Bronchial epithelial cell (primary cell): ENCODE results near the gene PTK6. TPM values are rescaled to one million over a fixed set of nuclear protein-coding genes. Genes with fewer than 3 reads are reported as not detected.

Source experiments
- DNase-seq: peaks from one replicate; pipeline ENCODE4 v3.0.0-alpha.2; 2010; ENCODE audit warnings: low read depth
- FAIRE-seq: peaks from 2 replicates; lab custom pipeline; 2011; peaks lifted over from hg19 to GRCh38; lab: Jason Lieb, UNC
- H3K27me3 ChIP-seq: 2 replicates; pipeline ENCODE4 v1.5.1; 2011; ENCODE audit warnings: low read length; ENCODE audit not compliant: control insufficient read depth, insufficient read depth
- H3K36me3 ChIP-seq: 2 replicates; pipeline ENCODE4 v1.5.1; 2011; ENCODE audit warnings: low read length; ENCODE audit not compliant: control insufficient read depth, insufficient read depth
- H3K4me3 ChIP-seq: 2 replicates; pipeline ENCODE4 v1.5.1; 2011; ENCODE audit warnings: mild to moderate bottlenecking, low read depth, low read length, control low read depth
- total RNA-seq: library from RNA; depleted of rRNA; stranded (reverse); fragments of >200 nt; gene quantifications from 2 replicates; pipeline ENCODE4 v1.2.1, GENCODE V29; 2014
- TF ChIP-seq, protein P1 (sequence below): IDR thresholded peaks from 2 replicates; pipeline ENCODE4 v1.5.1; 2011; ENCODE audit warnings: mild to moderate bottlenecking, moderate library complexity, low read length, control low read depth, inconsistent platforms; ENCODE audit not compliant: insufficient read depth, severe bottlenecking

Gene PTK6
- total RNA-seq, 1 donor from 2014 or later = 59.5 TPM

DNA sequence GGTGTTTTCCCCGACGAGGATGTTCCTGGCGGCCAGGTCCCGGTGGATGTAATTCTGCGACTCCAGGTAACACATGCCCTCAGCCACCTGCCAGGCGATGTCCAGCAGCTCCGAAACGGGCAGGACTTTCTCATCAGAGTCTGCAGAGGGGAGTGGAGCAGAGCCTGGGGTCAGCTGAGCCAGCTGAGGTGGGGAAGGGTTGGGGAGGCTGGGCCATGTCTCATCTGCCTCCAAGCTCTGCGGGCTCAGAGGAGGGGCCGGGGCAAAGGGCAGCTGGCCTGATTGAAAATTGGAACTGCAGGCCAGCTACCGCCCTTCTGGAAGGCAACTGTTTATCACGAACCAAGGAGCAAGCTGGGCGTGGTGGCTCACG, 6.4 kb downstream of the PTK6 start:
- H3K27me3 ChIP-seq = no peaks in the 10 kb centered on the region
- DNase-seq (no peak), FAIRE-seq (no peak)
- H3K4me3 ChIP-seq = no peak overlapping the region
- peaks cover 1% of the 10 kb centered on the region for H3K36me3 ChIP-seq
- TF ChIP-seq, protein P1, sequence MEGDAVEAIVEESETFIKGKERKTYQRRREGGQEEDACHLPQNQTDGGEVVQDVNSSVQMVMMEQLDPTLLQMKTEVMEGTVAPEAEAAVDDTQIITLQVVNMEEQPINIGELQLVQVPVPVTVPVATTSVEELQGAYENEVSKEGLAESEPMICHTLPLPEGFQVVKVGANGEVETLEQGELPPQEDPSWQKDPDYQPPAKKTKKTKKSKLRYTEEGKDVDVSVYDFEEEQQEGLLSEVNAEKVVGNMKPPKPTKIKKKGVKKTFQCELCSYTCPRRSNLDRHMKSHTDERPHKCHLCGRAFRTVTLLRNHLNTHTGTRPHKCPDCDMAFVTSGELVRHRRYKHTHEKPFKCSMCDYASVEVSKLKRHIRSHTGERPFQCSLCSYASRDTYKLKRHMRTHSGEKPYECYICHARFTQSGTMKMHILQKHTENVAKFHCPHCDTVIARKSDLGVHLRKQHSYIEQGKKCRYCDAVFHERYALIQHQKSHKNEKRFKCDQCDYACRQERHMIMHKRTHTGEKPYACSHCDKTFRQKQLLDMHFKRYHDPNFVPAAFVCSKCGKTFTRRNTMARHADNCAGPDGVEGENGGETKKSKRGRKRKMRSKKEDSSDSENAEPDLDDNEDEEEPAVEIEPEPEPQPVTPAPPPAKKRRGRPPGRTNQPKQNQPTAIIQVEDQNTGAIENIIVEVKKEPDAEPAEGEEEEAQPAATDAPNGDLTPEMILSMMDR = no peak

DNA sequence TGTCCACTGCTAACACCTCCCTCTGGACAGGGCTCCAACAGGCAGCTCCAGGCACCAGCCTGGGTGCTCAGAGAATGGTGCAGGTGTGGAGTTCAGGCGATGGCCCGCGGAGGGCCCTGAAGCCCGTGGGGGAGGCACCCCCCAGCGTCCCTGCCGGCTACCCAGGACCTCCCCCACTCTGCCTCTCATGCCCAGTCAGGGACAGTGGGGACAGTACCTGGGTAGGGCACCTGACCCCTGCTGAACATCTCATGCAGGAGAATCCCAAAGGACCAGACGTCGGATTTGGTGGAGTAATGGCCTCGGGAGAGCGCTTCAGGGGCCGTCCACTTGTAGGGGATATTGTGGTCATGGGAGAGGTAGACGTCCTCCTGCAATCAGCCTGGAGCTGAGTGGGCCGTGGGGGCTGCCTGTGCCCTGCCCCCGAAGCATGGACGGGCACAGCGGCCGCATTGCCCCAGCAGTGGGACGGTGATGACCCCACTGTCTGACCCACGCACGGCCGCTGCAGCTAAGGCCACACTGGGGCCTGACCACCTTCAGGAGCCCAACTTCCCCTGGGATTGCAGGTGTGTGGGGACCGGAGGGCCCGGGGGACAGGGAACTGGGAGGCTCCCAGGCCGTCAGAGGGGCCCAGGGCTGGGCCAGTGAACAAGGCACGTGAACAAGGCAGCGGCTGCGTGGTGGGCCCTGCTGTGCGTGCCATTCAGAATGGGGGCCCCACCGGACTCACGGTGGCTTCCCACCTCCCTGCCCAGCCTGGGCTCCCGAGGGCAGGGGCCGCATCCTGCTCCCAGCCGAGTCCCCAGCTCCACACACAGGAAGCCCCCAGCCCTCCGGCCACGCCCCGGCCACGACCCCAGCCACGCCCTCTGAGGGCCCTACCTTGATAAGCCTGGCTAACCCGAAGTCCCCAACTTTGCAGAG, 7.1 kb downstream of the PTK6 start:
- Histone ChIP-seq H3K4me3 (no peak overlapping the region), H3K27me3 (no peaks in the 10 kb centered on the region), H3K36me3 (peaks cover 1% of the 10 kb centered on the region)
- DNase-seq (no peak), FAIRE-seq (no peak)
- TF ChIP-seq, protein P1 = no peak

DNA sequence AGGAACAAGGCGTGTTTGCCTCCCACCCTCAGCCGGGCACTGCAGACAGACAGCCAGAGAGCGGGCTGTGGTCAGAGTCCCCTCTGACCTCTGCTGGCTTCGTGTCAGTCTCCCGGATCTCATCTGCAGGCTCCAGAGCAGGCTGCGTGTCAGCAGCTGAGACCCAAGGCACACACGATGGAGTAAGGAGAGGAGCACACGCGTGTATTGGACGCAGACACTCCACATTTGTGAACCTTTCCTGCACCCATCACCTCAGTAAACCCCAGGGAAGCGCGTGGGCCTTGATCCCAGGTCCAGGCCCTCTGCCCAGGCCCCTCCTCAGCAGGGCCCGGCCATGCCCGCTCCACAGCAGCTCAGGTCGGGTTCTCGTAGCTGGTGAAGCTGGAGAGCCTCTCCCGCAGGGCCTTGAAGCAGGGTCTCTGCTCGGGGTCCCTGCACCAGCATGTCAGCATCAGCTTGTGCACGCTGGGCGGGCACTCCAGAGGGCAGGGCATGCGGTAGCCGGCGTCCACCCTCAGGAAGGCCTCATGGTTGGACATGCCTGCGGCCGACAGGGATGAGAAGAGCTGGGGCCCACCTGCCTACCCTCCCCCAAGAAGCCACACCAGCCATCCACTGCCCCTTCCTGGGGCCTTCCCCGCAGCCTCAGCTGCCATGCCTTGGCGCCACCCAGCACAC, 7.9 kb downstream of the PTK6 start:
- Histone ChIP-seq H3K36me3 (no peaks in the 10 kb centered on the region), H3K4me3 (no peak overlapping the region), H3K27me3 (no peaks in the 10 kb centered on the region)
- TF ChIP-seq, protein P1 = no peak
- FAIRE-seq = no peak
- DNase-seq = no peak

DNA sequence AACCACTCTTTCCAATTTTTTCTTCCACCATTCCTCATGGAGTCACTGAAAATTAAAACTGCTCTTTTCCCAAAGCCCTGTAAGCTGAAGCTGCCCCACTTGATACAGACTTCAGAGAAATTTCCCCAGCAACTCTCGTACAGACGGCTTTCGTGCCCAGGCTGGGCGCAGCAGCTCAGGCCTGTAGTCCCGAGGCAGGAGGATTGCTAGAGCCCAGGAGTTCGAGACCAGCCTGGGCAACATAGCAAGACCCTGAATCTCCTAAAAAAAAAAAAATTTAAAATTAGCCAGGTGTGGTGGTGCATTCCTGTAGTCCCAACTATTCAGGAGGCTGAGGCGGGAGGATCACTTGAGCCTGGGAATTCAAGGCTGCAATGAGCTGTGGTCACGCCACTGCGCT, 10.0 kb downstream of the PTK6 start:
- no peaks in the 10 kb centered on the region for H3K27me3 ChIP-seq
- TF ChIP-seq, protein P1 = no peak
- no peak overlapping the region for H3K4me3 ChIP-seq
- FAIRE-seq (no peak), DNase-seq (no peak)
- H3K36me3 ChIP-seq = peaks cover 10% of the 10 kb centered on the region

DNA sequence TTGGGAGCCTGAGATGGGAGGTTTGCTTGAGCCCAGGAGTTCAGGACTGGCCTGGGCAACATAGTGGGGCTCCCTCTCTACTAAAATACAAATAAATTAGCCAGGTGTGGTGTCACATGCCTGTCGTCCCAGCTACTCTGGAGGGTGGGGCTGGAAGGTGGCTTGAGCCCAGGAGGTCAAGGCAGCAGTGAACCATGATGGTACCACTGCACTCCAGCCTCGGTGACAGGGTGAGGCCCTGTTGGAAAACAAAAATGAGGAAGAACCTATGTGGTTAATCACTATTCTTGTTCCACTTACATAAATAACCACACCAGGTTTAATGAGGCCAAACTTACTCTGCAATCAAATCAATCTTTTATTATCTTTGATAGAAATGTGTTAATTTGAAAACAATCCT, 11.2 kb downstream of the PTK6 start:
- FAIRE-seq (no peak), DNase-seq (no peak)
- Histone ChIP-seq H3K36me3 (peaks cover 18% of the 10 kb centered on the region), H3K27me3 (no peaks in the 10 kb centered on the region), H3K4me3 (no peak overlapping the region)
- TF ChIP-seq, protein P1 = no peak
